Measurements from ENCODE around the gene DNPEP. TPM values are rescaled to one million over a fixed set of nuclear protein-coding genes. Genes with fewer than 3 reads are reported as not detected.

DNPEP gene
- total and polyA plus RNA-seq, 2 of the 8 experiments (the other 6 are each of a cell fraction or from before 2014, with no cell fraction given) = 59.8 to 109 TPM

GRCh38 chr2:219408204-219408603, 20.5 kb upstream of the DNPEP start:
- WGBS, 2 experiments (ENCODE audit: extremely low coverage in 1 of 2, insufficient coverage in 1 of 2, insufficient read length in 1 of 2, insufficient replicate concordance in 2 of 2, low coverage in 1 of 2, low lambda C conversion rate in 2 of 2, missing lambda C conversion rate in 1 of 2) = 81% methylated on average over 5 of the region's 5 CpGs; no CpG with 5 or more reads in 1 of the 2 experiments
- Histone ChIP-seq H3K9ac (replicated peaks in 1 of 4; ENCODE audit: extremely low read depth in 1 of 4, low read depth in 3 of 4, low read length in 3 of 4) (no peak overlapping the region), H3K23me2 (ENCODE audit: low read depth, low read length) (no peaks in the 10 kb centered on the region), H3K79me2 (ENCODE audit: control insufficient read depth in 1 of 2, insufficient read depth in 2 of 2, low read length in 2 of 2) (no peaks in the 10 kb centered on the region), H2AFZ (ENCODE audit: low read length) (no peak overlapping the region), H2BK20ac (ENCODE audit: low read length) (no peak overlapping the region), H3K23ac (ENCODE audit: insufficient read length) (no peak overlapping the region), H4K91ac (replicated peaks; ENCODE audit: insufficient read length, low read length) (no peak overlapping the region), H3K79me1 (ENCODE audit: low read depth, low read length) (no peaks in the 10 kb centered on the region), H4K20me1 (replicated peaks in 1 of 2; ENCODE audit: control insufficient read depth in 1 of 2, insufficient read depth in 2 of 2, low read length in 2 of 2) (no peaks in the 10 kb centered on the region), H4K5ac (ENCODE audit: insufficient read length, low read depth, low read length) (no peak overlapping the region), H3K4me2 (ENCODE audit: insufficient read depth in 1 of 2, low read depth in 2 of 2, low read length in 2 of 2) (no peak overlapping the region), H4K8ac (ENCODE audit: extremely low read depth, insufficient read depth, low read length) (no peak overlapping the region), H2BK5ac (ENCODE audit: low read depth, low read length) (no peak overlapping the region), H2BK120ac (replicated peaks; ENCODE audit: low read depth, low read length) (no peak overlapping the region), H3K9me3 (ENCODE audit: insufficient read depth in 2 of 2, low read depth in 1 of 2, low read length in 1 of 2) (no peaks in the 10 kb centered on the region), H3K56ac (replicated peaks; ENCODE audit: insufficient read length, low read depth, low read length) (no peak overlapping the region), H3K18ac (ENCODE audit: extremely low read depth, low read length) (no peak overlapping the region), H3K36me3 (ENCODE audit: control insufficient read depth in 2 of 4, insufficient read depth in 4 of 4, low read length in 3 of 4) (no peaks in the 10 kb centered on the region), H3K27ac (ENCODE audit: low read depth, low read length) (no peak overlapping the region), H3K4me3 (ENCODE audit: extremely low read depth in 1 of 4, insufficient read depth in 2 of 4, low read depth in 3 of 4, low read length in 4 of 4) (no peak overlapping the region), H2BK15ac (ENCODE audit: low read length) (no peak overlapping the region), H3K27me3 (replicated peaks in 1 of 4; ENCODE audit: control insufficient read depth in 3 of 4, extremely low read depth in 1 of 4, insufficient read depth in 3 of 4, low read length in 3 of 4) (peaks cover 0 to 2% (median 0%) of the 10 kb centered on the region in 4 experiments; a peak in 1 of 7 replicates), H3K4me1 (replicated peaks in 1 of 4; ENCODE audit: control insufficient read depth in 3 of 4, insufficient read depth in 4 of 4, low read length in 3 of 4) (peaks cover 0 to 9% (median 5%) of the 10 kb centered on the region in 4 experiments; a peak in 6 of 7 replicates), H3K14ac (ENCODE audit: insufficient read length) (no peak overlapping the region), H2BK12ac (ENCODE audit: low read depth, low read length) (no peak overlapping the region), H3K4ac (replicated peaks; ENCODE audit: insufficient read length, low read depth, low read length) (no peak overlapping the region), H2AK5ac (ENCODE audit: low read depth, low read length) (no peak overlapping the region)
- DNase-seq (ENCODE audit: low read depth in 1 of 2, low spot score in 2 of 2) = no peak
- POLR2A ChIA-PET (ENCODE audit: partially characterized antibody) = interaction anchor here (0.8 to 1.0 kb wide), 2 partner anchors 20 to 25 kb away, joined by 3 read pairs; no protein-coding TSS in a partner anchor
- CTCF ChIA-PET (ENCODE audit: partially characterized antibody) = interaction anchor here (0.7 to 13.0 kb wide), 12 partner anchors 8 to 133 kb away, joined by 3 to 407 read pairs (median 4); partner anchors contain the start of genes DES and SPEG
- no peak for FAIRE-seq
- no peak for TF ChIP-seq TAF1 (IDR thresholded peaks at IDR 0.05; ENCODE audit: low read depth, low read length)
- no peak for TF ChIP-seq USF2 (IDR thresholded peaks at IDR 0.05; ENCODE audit: low read length)
- TF ChIP-seq KDM1A (IDR thresholded peaks at IDR 0.05; ENCODE audit: borderline replicate concordance, low read length) = no peak
- no peak for TF ChIP-seq SP1 (IDR thresholded peaks at IDR 0.05; ENCODE audit: low read depth, low read length)
- no peak for TF ChIP-seq KDM5A (IDR thresholded peaks at IDR 0.05; ENCODE audit: low read length)
- TF ChIP-seq EP300 (IDR thresholded peaks at IDR 0.05; ENCODE audit: borderline replicate concordance in 1 of 2, low read depth in 2 of 2, low read length in 2 of 2) = no peak

Data from H1 (cell line).